Measurements from ENCODE around the gene TPM2. TPM values are rescaled to one million over a fixed set of nuclear protein-coding genes. Genes with fewer than 3 reads are reported as not detected.

TPM2 gene
- total and polyA plus RNA-seq, 9 of the 15 experiments (the other 6 are each of a cell fraction or from before 2014, with no cell fraction given): 0.28 to 16.1 (median 4.5) TPM

DNA sequence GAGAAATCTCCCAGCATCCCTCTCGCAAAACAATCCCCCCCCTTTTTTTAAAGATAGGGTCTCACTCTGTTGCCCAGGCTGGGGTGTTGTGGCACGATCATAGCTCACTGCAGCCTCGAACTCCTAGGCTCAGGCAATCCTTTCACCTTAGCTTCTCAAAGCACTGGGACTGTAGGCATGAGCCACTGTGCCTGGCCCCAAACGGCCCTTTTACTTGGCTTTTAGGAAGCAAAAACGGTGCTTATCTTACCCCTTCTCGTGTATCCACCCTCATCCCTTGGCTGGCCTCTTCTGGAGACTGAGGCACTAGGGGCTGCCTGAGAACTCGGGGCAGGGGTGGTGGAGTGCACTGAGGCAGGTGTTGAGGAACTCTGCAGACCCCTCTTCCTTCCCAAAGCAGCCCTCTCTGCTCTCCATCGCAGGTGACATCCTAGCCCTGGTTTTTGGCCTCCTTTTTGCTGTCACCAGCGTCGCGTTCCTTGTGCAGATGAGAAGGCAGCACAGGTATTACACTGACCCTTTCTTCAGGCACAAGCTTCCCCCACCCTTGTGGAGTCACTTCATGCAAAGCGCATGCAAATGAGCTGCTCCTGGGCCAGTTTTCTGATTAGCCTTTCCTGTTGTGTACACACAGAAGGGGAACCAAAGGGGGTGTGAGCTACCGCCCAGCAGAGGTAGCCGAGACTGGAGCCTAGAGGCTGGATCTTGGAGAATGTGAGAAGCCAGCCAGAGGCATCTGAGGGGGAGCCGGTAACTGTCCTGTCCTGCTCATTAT, 9.2 kb downstream of the TPM2 start:
- 30% methylated on average over 13 of the region's 15 CpGs for WGBS (ENCODE audit: insufficient coverage, low coverage, missing lambda C conversion rate)
- DNase-seq (ENCODE audit: extremely low read depth in 1 of 4, low spot score in 3 of 4) (peak in 1 of 4 experiments; percentile 33), FAIRE-seq (peak; percentile 61), ATAC-seq (peak; percentile 88)
- Histone ChIP-seq H3K9ac (ENCODE audit: insufficient read depth in 1 of 2, low read depth in 2 of 2, low read length in 2 of 2) (peak overlapping the region in 1 of 2 experiments; percentile 37; a peak in 1 of 4 replicates), H3K9me3 (replicated peaks; ENCODE audit: control insufficient read depth, insufficient read depth, low read depth, low read length) (no peaks in the 10 kb centered on the region), H3K4me2 (ENCODE audit: insufficient read depth, low read length) (no peak overlapping the region), H3K36me3 (ENCODE audit: control insufficient read depth, insufficient read depth, low read length) (peaks cover 7% of the 10 kb centered on the region; the same call in 2 of the 3 replicates), H3K9me1 (ENCODE audit: control insufficient read depth, insufficient read depth, low read length) (no peaks in the 10 kb centered on the region), H3K27me3 (ENCODE audit: control insufficient read depth in 2 of 2, insufficient read depth in 2 of 2, low read length in 2 of 2) (no peaks in the 10 kb centered on the region), H3K4me3 (no peak overlapping the region), H3K4me1 (replicated peaks in 1 of 2; ENCODE audit: control insufficient read depth in 2 of 2, insufficient read depth in 2 of 2, low read length in 2 of 2) (peaks cover 4 to 9% of the 10 kb centered on the region in 2 experiments; a peak in 4 of 5 replicates), H2AFZ (ENCODE audit: low read depth, low read length) (no peak overlapping the region), H3K27ac (ENCODE audit: extremely low read depth, low read depth, low read length) (no peak overlapping the region), H4K20me1 (replicated peaks; ENCODE audit: control insufficient read depth, insufficient read depth, low read length) (no peaks in the 10 kb centered on the region), H3K79me2 (ENCODE audit: control insufficient read depth, insufficient read depth, low read length) (no peaks in the 10 kb centered on the region)
- CTCF ChIA-PET (ENCODE audit: low intra/inter-chr PET ratio): no interaction called here
- no TSS peak for BruUV-seq (replicated peaks)
- POLR2A ChIA-PET: interaction anchor here (0.6 to 1.9 kb wide), 7 partner anchors 9 to 171 kb away, joined by 3 to 6 read pairs (median 3); partner anchors contain the start of genes ARHGEF39, CCDC107, CREB3 and RMRP
- TF ChIP-seq, protein P1, sequence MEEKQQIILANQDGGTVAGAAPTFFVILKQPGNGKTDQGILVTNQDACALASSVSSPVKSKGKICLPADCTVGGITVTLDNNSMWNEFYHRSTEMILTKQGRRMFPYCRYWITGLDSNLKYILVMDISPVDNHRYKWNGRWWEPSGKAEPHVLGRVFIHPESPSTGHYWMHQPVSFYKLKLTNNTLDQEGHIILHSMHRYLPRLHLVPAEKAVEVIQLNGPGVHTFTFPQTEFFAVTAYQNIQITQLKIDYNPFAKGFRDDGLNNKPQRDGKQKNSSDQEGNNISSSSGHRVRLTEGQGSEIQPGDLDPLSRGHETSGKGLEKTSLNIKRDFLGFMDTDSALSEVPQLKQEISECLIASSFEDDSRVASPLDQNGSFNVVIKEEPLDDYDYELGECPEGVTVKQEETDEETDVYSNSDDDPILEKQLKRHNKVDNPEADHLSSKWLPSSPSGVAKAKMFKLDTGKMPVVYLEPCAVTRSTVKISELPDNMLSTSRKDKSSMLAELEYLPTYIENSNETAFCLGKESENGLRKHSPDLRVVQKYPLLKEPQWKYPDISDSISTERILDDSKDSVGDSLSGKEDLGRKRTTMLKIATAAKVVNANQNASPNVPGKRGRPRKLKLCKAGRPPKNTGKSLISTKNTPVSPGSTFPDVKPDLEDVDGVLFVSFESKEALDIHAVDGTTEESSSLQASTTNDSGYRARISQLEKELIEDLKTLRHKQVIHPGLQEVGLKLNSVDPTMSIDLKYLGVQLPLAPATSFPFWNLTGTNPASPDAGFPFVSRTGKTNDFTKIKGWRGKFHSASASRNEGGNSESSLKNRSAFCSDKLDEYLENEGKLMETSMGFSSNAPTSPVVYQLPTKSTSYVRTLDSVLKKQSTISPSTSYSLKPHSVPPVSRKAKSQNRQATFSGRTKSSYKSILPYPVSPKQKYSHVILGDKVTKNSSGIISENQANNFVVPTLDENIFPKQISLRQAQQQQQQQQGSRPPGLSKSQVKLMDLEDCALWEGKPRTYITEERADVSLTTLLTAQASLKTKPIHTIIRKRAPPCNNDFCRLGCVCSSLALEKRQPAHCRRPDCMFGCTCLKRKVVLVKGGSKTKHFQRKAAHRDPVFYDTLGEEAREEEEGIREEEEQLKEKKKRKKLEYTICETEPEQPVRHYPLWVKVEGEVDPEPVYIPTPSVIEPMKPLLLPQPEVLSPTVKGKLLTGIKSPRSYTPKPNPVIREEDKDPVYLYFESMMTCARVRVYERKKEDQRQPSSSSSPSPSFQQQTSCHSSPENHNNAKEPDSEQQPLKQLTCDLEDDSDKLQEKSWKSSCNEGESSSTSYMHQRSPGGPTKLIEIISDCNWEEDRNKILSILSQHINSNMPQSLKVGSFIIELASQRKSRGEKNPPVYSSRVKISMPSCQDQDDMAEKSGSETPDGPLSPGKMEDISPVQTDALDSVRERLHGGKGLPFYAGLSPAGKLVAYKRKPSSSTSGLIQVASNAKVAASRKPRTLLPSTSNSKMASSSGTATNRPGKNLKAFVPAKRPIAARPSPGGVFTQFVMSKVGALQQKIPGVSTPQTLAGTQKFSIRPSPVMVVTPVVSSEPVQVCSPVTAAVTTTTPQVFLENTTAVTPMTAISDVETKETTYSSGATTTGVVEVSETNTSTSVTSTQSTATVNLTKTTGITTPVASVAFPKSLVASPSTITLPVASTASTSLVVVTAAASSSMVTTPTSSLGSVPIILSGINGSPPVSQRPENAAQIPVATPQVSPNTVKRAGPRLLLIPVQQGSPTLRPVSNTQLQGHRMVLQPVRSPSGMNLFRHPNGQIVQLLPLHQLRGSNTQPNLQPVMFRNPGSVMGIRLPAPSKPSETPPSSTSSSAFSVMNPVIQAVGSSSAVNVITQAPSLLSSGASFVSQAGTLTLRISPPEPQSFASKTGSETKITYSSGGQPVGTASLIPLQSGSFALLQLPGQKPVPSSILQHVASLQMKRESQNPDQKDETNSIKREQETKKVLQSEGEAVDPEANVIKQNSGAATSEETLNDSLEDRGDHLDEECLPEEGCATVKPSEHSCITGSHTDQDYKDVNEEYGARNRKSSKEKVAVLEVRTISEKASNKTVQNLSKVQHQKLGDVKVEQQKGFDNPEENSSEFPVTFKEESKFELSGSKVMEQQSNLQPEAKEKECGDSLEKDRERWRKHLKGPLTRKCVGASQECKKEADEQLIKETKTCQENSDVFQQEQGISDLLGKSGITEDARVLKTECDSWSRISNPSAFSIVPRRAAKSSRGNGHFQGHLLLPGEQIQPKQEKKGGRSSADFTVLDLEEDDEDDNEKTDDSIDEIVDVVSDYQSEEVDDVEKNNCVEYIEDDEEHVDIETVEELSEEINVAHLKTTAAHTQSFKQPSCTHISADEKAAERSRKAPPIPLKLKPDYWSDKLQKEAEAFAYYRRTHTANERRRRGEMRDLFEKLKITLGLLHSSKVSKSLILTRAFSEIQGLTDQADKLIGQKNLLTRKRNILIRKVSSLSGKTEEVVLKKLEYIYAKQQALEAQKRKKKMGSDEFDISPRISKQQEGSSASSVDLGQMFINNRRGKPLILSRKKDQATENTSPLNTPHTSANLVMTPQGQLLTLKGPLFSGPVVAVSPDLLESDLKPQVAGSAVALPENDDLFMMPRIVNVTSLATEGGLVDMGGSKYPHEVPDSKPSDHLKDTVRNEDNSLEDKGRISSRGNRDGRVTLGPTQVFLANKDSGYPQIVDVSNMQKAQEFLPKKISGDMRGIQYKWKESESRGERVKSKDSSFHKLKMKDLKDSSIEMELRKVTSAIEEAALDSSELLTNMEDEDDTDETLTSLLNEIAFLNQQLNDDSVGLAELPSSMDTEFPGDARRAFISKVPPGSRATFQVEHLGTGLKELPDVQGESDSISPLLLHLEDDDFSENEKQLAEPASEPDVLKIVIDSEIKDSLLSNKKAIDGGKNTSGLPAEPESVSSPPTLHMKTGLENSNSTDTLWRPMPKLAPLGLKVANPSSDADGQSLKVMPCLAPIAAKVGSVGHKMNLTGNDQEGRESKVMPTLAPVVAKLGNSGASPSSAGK (IDR thresholded peaks at IDR 0.05): no peak
- 0 out of 4 replicates have a peak, but pooled peaks of 1 of the 2 experiments have one; percentile 30 for TF ChIP-seq NRF1 (conservative IDR thresholded peaks at IDR 0.05 in 1 of 2, IDR thresholded peaks at IDR 0.05 in 1 of 2)
- peak in 1 of 2 experiments; percentile 77; a peak in 2 of 4 replicates for TF ChIP-seq FOXA3 (CRISPR knock-in tag; conservative IDR thresholded peaks at IDR 0.05 in 1 of 2, IDR thresholded peaks at IDR 0.05 in 1 of 2)
- intact Hi-C loops (cut with micrococcal nuclease) (no loop called here), in situ Hi-C loops (cut with MboI) (no loop called here)
